ENCODE measurements around the gene DNMT3L. TPM values are rescaled to one million over a fixed set of nuclear protein-coding genes. Genes with fewer than 3 reads are reported as not detected.

Gene DNMT3L
- total and polyA plus RNA-seq, 11 donors: not detected

DNA sequence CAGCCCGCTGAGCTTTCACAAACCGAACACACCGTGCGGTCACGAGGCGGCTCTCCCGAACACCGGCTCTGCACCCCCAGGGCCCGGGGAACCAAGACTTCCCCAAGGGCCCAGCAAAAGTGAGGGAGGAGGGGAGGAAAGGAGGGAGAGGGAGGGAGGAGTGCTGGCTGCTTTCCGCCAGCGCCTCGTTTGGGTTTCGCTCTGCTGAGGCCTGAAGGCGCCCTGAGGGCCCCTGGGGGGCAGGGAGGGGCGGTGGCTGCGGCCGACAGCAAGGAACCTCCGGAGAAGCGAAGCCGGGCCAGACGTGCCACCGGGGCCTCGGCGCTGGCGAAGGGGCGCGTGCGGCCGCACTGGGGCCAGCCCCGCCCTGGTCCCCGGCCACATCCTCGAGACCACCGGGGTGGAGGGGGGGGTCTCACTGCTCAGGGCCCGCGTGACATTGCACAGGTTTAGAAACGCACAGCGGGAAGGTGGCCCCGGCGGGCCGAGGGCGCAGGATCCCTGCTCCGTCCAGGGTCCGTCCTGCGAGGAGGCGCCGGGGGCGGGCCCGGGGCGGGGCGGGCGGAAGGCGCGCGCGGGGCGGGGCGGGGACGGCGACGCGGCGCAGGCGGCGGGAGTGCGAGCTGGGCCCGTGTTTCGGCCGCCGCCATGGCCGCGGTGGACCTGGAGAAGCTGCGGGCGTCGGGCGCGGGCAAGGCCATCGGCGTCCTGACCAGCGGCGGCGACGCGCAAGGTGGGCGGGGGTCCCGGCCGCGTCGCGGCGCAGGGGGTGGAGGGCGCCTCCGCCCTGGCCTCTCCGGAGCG, 38.0 kb upstream of the DNMT3L start, which contains the start of gene PFKL:
Gene PFKL, plus strand, starts transcription at position 596 of the 804 bp plus-strand sequence. Its CDS starts 53 bp downstream, at position 649.
- intact Hi-C loops (cut with DNase I): loop anchor here in 3 of 10 donors (5.0 to 10.0 kb wide), 6 partner anchors 183 to 505 kb away; partner anchors contain the start of gene TRAPPC10 (in 1 of the 3)
- H3K4me1 ChIP-seq: peaks cover 9 to 67% (median 58%) of the 10 kb centered on the region in 12 donors
- peak; percentile 72 to 85 (median 76) for DNase-seq
- H3K27ac ChIP-seq: peak within 1 kb of the TSS; percentile 80 to 97 (median 92)
- H3K36me3 ChIP-seq: peaks cover 0 to 5% (median 0%) of the 10 kb centered on the region in 9 donors
- H3K4me3 ChIP-seq: peak within 1 kb of the TSS; percentile 61 to 96 (median 83)
- peak in 3 of 4 donors; percentile 36 to 72 (median 71) for ATAC-seq
- no peaks in the 10 kb centered on the region for H3K27me3 ChIP-seq
- no peaks in the 10 kb centered on the region for H3K9me3 ChIP-seq
- WGBS, 4 donors: 1% methylated on average over 32 to 94 of the region's 94 CpGs
- TF ChIP-seq POLR2A (IDR thresholded peaks at IDR 0.05): peak in 1 of 2 donors; percentile 34
- TF ChIP-seq, protein P1, sequence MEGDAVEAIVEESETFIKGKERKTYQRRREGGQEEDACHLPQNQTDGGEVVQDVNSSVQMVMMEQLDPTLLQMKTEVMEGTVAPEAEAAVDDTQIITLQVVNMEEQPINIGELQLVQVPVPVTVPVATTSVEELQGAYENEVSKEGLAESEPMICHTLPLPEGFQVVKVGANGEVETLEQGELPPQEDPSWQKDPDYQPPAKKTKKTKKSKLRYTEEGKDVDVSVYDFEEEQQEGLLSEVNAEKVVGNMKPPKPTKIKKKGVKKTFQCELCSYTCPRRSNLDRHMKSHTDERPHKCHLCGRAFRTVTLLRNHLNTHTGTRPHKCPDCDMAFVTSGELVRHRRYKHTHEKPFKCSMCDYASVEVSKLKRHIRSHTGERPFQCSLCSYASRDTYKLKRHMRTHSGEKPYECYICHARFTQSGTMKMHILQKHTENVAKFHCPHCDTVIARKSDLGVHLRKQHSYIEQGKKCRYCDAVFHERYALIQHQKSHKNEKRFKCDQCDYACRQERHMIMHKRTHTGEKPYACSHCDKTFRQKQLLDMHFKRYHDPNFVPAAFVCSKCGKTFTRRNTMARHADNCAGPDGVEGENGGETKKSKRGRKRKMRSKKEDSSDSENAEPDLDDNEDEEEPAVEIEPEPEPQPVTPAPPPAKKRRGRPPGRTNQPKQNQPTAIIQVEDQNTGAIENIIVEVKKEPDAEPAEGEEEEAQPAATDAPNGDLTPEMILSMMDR (IDR thresholded peaks at IDR 0.05): no peak

GRCh38 chr21:44299085-44299457, 37.4 kb upstream of the DNMT3L start:
- no peak for TF ChIP-seq POLR2A (IDR thresholded peaks at IDR 0.05)
- TF ChIP-seq, protein P1 (IDR thresholded peaks at IDR 0.05): no peak
- peak overlapping the region; percentile 53 to 96 (median 83) for H3K4me3 ChIP-seq
- WGBS, 4 donors: 40 to 49% (median 45%) methylated on average over 10 of the region's 10 CpGs
- peak overlapping the region; percentile 80 to 97 (median 92) for H3K27ac ChIP-seq
- DNase-seq (no peak), ATAC-seq (no peak)
- intact Hi-C loops (cut with DNase I): loop anchor here in 1 of 10 donors (5.0 kb wide), 2 partner anchors 183 to 287 kb away; partner anchors contain the start of gene TRAPPC10
- H3K36me3 ChIP-seq: peaks cover 0 to 5% (median 0%) of the 10 kb centered on the region in 9 donors
- peaks cover 9 to 67% (median 59%) of the 10 kb centered on the region in 12 donors for H3K4me1 ChIP-seq
- H3K27me3 ChIP-seq: no peaks in the 10 kb centered on the region
- no peaks in the 10 kb centered on the region for H3K9me3 ChIP-seq

DNA sequence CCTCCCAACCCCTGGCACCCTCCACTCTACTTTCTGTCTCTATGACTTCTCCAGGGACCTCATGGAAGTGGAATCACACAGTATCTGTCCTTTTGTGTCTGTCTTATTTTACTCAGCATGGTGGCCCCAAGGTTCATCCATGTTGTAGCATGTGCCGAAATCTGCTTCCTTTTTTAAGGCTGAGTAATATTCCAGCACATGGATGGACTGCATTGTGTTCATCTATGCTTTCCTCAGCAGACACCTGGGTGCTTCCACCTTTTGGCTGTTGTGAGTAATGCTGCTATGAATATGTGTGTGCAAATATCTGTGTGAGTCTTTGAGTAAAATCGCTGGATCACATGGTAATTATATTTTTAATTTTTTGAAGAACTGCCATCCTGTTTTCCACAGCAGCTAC, 36.6 kb upstream of the DNMT3L start:
- H3K4me1 ChIP-seq: peaks cover 9 to 60% (median 52%) of the 10 kb centered on the region in 12 donors
- no peak for ATAC-seq
- TF ChIP-seq, protein P1 (IDR thresholded peaks at IDR 0.05): peak in 2 of 12 donors; percentile 11 to 13
- TF ChIP-seq POLR2A (IDR thresholded peaks at IDR 0.05): no peak
- no peak for DNase-seq
- no peaks in the 10 kb centered on the region for H3K27me3 ChIP-seq
- peaks cover 0 to under 1% (median 0%) of the 10 kb centered on the region in 9 donors for H3K36me3 ChIP-seq
- H3K4me3 ChIP-seq: no peak overlapping the region
- 88 to 96% (median 90%) methylated on average over 2 of the region's 2 CpGs for WGBS, 4 donors
- peak overlapping the region in 1 of 12 donors; percentile 44 for H3K27ac ChIP-seq
- no peaks in the 10 kb centered on the region for H3K9me3 ChIP-seq
- intact Hi-C loops (cut with DNase I): loop anchor here in 1 of 10 donors (5.0 kb wide), 2 partner anchors 184 to 286 kb away; partner anchors contain the start of gene TRAPPC10
